ENCODE data around the gene FTSJ3.

Gene FTSJ3

GRCh38 chr17:63785556-63785955 is 41.9 kb downstream of the FTSJ3 start:
- DNase-seq (ENCODE audit: low read depth), result peak; percentile 10

GRCh38 chr17:63783522-63783921 is 43.9 kb downstream of the FTSJ3 start:
- no peak for DNase-seq (ENCODE audit: low read depth)

- no peak for DNase-seq (ENCODE audit: low read depth)
Observed at GRCh38 chr17:63780928-63781327, 46.5 kb downstream of the FTSJ3 start.

GRCh38 chr17:63780507-63780906 is 47.0 kb downstream of the FTSJ3 start:
- no peak for DNase-seq (ENCODE audit: low read depth)

- no peak for DNase-seq (ENCODE audit: low read depth)
Observed at GRCh38 chr17:63775420-63775819, 52.0 kb downstream of the FTSJ3 start.

GRCh38 chr17:63774969-63775265 is 52.5 kb downstream of the FTSJ3 start:
- no peak for DNase-seq (ENCODE audit: low read depth)

GRCh38 chr17:63774141-63774968 is 53.1 kb downstream of the FTSJ3 start, which contains the start of gene DDX42:
Gene DDX42 (plus strand): TSS chr17:63774170. CDS start chr17:63787050, 12,880 bp downstream.
- peak; percentile 17 for DNase-seq (ENCODE audit: low read depth)

- peak; percentile 97 for DNase-seq (ENCODE audit: low read depth)
Observed at GRCh38 chr17:63773272-63774140, 54.0 kb downstream of the FTSJ3 start, which contains the start of gene CCDC47. Gene CCDC47 (minus strand): TSS chr17:63773597. CDS start chr17:63766175, 7,422 bp downstream.

GRCh38 chr17:63772801-63773271 is 54.6 kb downstream of the FTSJ3 start:
- no peak for DNase-seq (ENCODE audit: low read depth)

Measured in fibroblast of the conjunctiva (primary cell).